Mesendoderm (in vitro differentiated cells): ENCODE measurements around the gene SUPT6H.
A peak's percentile ranks its signal among the peaks of the same experiment; 100 is the strongest.

Experiments
- DNase-seq: peaks from one replicate; pipeline ENCODE4 v3.0.0; 2013
- H2AK5ac ChIP-seq: 2 replicates; pipeline ENCODE4 v1.6.1; 2013; ENCODE audit warnings: low read length, inconsistent platforms
- H2BK120ac ChIP-seq: 2 replicates; pipeline ENCODE4 v1.6.1; 2013; ENCODE audit warnings: low read depth, mild to moderate bottlenecking, low read length, moderate library complexity, mixed read lengths
- H2BK15ac ChIP-seq: replicated peaks from 2 replicates; pipeline ENCODE4 v1.6.1; 2013; ENCODE audit warnings: low read depth, mild to moderate bottlenecking, moderate library complexity
- H2BK5ac ChIP-seq: 2 replicates; pipeline ENCODE4 v1.6.1; 2013; ENCODE audit warnings: low read length, inconsistent platforms
- H3K18ac ChIP-seq: 2 replicates; pipeline ENCODE4 v1.6.1; 2013; ENCODE audit warnings: mild to moderate bottlenecking, low read length, mixed read lengths
- H3K23ac ChIP-seq: one replicate; pipeline ENCODE4 v1.6.1; 2013; ENCODE audit warnings: low read length
- H3K27ac ChIP-seq: 2 replicates; pipeline ENCODE4 v1.5.1; 2013; ENCODE audit warnings: low read depth, mild to moderate bottlenecking, inconsistent platforms, low read length, moderate library complexity
- H3K27me3 ChIP-seq: 2 replicates; pipeline ENCODE4 v1.6.1; 2013; ENCODE audit warnings: low read length, control low read depth, mild to moderate bottlenecking, inconsistent platforms; ENCODE audit not compliant: insufficient read depth, poor library complexity
- H3K36me3 ChIP-seq: 2 replicates; pipeline ENCODE4 v1.6.1; 2013; ENCODE audit warnings: low read length, inconsistent platforms; ENCODE audit not compliant: control insufficient read depth, insufficient read depth
- H3K4ac ChIP-seq: one replicate; pipeline ENCODE4 v1.6.1; 2013; ENCODE audit warnings: low read depth, mild to moderate bottlenecking, low read length, moderate library complexity
- H3K4me1 ChIP-seq: 2 replicates; pipeline ENCODE4 v1.6.1; 2013; ENCODE audit warnings: low read depth, low read length, inconsistent platforms; ENCODE audit not compliant: control insufficient read depth
- H3K4me2 ChIP-seq: 2 replicates; pipeline ENCODE4 v1.6.1; 2013; ENCODE audit warnings: low read length
- H3K4me3 ChIP-seq: 2 replicates; pipeline ENCODE4 v1.5.1; 2013; ENCODE audit warnings: mild to moderate bottlenecking, low read length
- H3K56ac ChIP-seq: one replicate; pipeline ENCODE4 v1.6.1; 2013; ENCODE audit warnings: low read length
- H3K79me1 ChIP-seq: 2 replicates; pipeline ENCODE4 v1.6.1; 2013; ENCODE audit warnings: low read length, inconsistent platforms
- H3K79me2 ChIP-seq: 2 replicates; pipeline ENCODE4 v1.6.1; 2013; ENCODE audit warnings: mild to moderate bottlenecking, low read length; ENCODE audit not compliant: control insufficient read depth, insufficient read depth
- H3K9ac ChIP-seq: 2 replicates; pipeline ENCODE4 v1.6.1; 2013; ENCODE audit warnings: low read length, inconsistent platforms
- H4K5ac ChIP-seq: one replicate; pipeline ENCODE4 v1.6.1; 2013; ENCODE audit warnings: low read length
- H4K8ac ChIP-seq: one replicate; pipeline ENCODE4 v1.6.1; 2013; ENCODE audit warnings: low read depth, mild to moderate bottlenecking, control low read depth, low read length, moderate library complexity
- WGBS: extraction: QIAGEN DNeasy Blood & Tissue Kit; methylation state at CpG from one replicate; pipeline ENCODE4 v1.1.7; 2013; ENCODE audit warnings: low lambda C conversion rate, missing lambda C conversion rate; ENCODE audit not compliant: insufficient coverage; ENCODE audit errors: extremely low coverage; 5-methylcytosine and 5-hydroxymethylcytosine counted together

The SUPT6H gene

DNA sequence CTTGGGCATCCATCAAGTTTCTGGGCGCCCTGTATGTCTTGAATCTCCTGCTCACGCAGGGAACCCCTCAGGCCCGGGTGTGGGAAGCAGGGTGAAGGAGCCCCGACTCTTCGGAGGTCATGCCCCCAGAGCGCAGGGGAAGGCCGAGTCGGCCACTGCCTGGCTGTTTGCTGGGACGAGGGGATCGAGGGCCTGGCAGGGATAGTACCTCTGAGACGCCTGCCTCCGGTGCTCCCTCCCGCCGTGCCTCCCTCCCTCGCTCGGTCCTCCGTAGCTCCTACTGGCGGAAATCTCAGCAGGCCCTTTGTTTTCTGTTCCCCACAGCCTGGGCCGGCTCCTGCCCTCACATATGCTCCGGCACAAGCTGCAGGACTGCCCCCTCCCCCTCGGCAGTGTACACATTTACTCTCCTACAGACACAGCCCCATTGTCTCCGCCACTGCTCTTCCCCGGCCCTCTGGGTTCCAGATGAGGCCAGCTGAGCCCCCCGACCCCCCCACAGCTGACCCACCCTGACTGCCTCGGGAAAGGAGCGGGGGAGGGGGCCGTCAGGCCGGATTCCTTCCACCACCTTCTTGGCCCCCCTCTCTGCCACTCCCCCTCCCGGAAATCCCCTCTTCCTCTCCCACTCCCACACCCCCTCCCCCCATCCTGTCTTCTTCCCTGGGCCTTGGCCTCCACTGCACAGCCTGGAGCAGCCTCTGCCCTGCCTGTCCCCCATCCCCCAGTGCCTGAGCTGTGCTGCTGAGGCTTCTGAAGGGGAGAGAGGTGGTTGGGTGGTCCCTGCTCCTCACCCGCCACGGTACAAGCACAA, 83.2 kb downstream of the SUPT6H start:
- H2BK120ac ChIP-seq: peak overlapping the region; percentile 4
- peak overlapping the region; percentile 41 for H3K4me3 ChIP-seq
- H3K79me2 ChIP-seq: peaks cover 39% of the 10 kb centered on the region
- no CpG with 5 or more reads among the region's 31 CpGs for WGBS
- peak; percentile 87 for DNase-seq
- peak overlapping the region; percentile 70 for H3K4me2 ChIP-seq
- peaks cover 23% of the 10 kb centered on the region for H3K79me1 ChIP-seq
- peak overlapping the region; percentile 25 for H3K4ac ChIP-seq
- no peaks in the 10 kb centered on the region for H3K27me3 ChIP-seq
- H3K9ac ChIP-seq: peak overlapping the region; percentile 91
- H4K8ac ChIP-seq: no peak overlapping the region
- peak overlapping the region; percentile 83 for H3K27ac ChIP-seq
- H3K4me1 ChIP-seq: peaks cover 11% of the 10 kb centered on the region
- peak overlapping the region; percentile 94 for H3K56ac ChIP-seq
- peak overlapping the region; percentile 98 for H3K18ac ChIP-seq
- peaks cover 26% of the 10 kb centered on the region for H3K36me3 ChIP-seq
- peak overlapping the region; percentile 54 for H3K23ac ChIP-seq
- peak overlapping the region; percentile 4 for H2AK5ac ChIP-seq
- no peak overlapping the region for H2BK15ac ChIP-seq
- no peak overlapping the region for H4K5ac ChIP-seq
- H2BK5ac ChIP-seq: peak overlapping the region; percentile 64

DNA sequence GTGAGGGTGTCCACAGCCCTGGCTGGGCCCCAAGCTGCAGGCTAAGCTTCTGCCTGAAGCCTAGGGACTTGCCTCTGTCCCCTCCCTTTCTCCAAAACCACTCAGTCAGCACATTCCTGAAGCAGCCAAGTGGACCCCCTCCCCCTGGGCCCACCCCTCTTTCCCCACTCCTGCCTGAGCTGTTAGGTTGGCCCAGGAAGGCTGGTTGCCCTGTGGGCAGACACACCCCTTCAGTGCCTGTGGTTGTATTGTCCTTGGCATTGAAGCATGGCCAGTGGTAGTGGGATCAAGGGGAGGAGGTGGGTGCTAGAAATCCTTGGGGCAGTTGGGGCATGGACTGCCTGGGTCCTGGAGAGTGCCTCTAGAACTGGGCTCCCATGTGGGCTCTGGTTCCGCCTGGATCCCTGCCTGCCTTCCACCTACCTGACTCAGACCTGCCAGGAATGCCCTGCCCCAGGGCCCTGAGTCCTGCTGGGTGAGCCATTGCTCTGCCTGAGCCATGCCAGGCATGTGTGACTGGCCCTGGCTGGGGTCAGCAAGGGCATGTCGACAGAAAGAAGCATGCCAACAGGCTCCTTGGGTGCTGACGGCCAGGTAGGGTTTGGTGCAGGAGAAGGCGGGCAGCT, 83.9 kb downstream of the SUPT6H start:
- Histone ChIP-seq H3K23ac (peak overlapping the region; percentile 31), H2BK120ac (no peak overlapping the region), H2BK5ac (peak overlapping the region; percentile 64), H3K4me1 (peaks cover 11% of the 10 kb centered on the region), H3K4me3 (peak overlapping the region; percentile 41), H4K5ac (no peak overlapping the region), H3K79me2 (peaks cover 40% of the 10 kb centered on the region), H3K9ac (peak overlapping the region; percentile 91), H3K4me2 (peak overlapping the region; percentile 70), H3K4ac (no peak overlapping the region), H3K56ac (peak overlapping the region; percentile 94), H3K36me3 (peaks cover 34% of the 10 kb centered on the region), H2AK5ac (peak overlapping the region; percentile 75), H2BK15ac (no peak overlapping the region), H3K18ac (no peak overlapping the region), H3K79me1 (peaks cover 29% of the 10 kb centered on the region), H3K27ac (peak overlapping the region; percentile 83), H3K27me3 (no peaks in the 10 kb centered on the region), H4K8ac (no peak overlapping the region)
- no CpG with 5 or more reads among the region's 4 CpGs for WGBS
- peak; percentile 83 for DNase-seq

- H3K18ac ChIP-seq: no peak overlapping the region
- peak; percentile 62 for DNase-seq
- H3K23ac ChIP-seq: no peak overlapping the region
- peak overlapping the region; percentile 70 for H3K4me2 ChIP-seq
- peaks cover 30% of the 10 kb centered on the region for H3K79me1 ChIP-seq
- WGBS: no CpG with 5 or more reads among the region's 5 CpGs
- H2BK15ac ChIP-seq: no peak overlapping the region
- peaks cover 36% of the 10 kb centered on the region for H3K36me3 ChIP-seq
- H3K9ac ChIP-seq: peak overlapping the region; percentile 91
- peaks cover 11% of the 10 kb centered on the region for H3K4me1 ChIP-seq
- no peak overlapping the region for H3K4ac ChIP-seq
- no peak overlapping the region for H2BK120ac ChIP-seq
- no peaks in the 10 kb centered on the region for H3K27me3 ChIP-seq
- no peak overlapping the region for H2BK5ac ChIP-seq
- peak overlapping the region; percentile 94 for H3K56ac ChIP-seq
- no peak overlapping the region for H4K5ac ChIP-seq
- H3K79me2 ChIP-seq: peaks cover 40% of the 10 kb centered on the region
- H2AK5ac ChIP-seq: no peak overlapping the region
- H3K4me3 ChIP-seq: no peak overlapping the region
- H4K8ac ChIP-seq: no peak overlapping the region
- H3K27ac ChIP-seq: peak overlapping the region; percentile 18
Measured at GRCh38 chr17:28746611-28747050, 84.6 kb downstream of the SUPT6H start.

GRCh38 chr17:28747051-28747691, 85.2 kb downstream of the SUPT6H start:
- H3K79me2 ChIP-seq: peaks cover 40% of the 10 kb centered on the region
- H2BK120ac ChIP-seq: no peak overlapping the region
- no peak overlapping the region for H3K4ac ChIP-seq
- peak overlapping the region; percentile 19 for H3K4me2 ChIP-seq
- peaks cover 30% of the 10 kb centered on the region for H3K79me1 ChIP-seq
- DNase-seq: peak; percentile 78
- H3K4me3 ChIP-seq: no peak overlapping the region
- no peak overlapping the region for H3K18ac ChIP-seq
- H2AK5ac ChIP-seq: no peak overlapping the region
- no peak overlapping the region for H2BK5ac ChIP-seq
- H3K27me3 ChIP-seq: no peaks in the 10 kb centered on the region
- H2BK15ac ChIP-seq: no peak overlapping the region
- H3K56ac ChIP-seq: peak overlapping the region; percentile 94
- peak overlapping the region; percentile 91 for H3K9ac ChIP-seq
- no peak overlapping the region for H4K8ac ChIP-seq
- H3K4me1 ChIP-seq: peaks cover 11% of the 10 kb centered on the region
- H3K36me3 ChIP-seq: peaks cover 37% of the 10 kb centered on the region
- H3K23ac ChIP-seq: no peak overlapping the region
- H3K27ac ChIP-seq: peak overlapping the region; percentile 18
- H4K5ac ChIP-seq: no peak overlapping the region
- no CpG with 5 or more reads among the region's 7 CpGs for WGBS

GRCh38 chr17:28747801-28748750, 86.1 kb downstream of the SUPT6H start:
- no peak overlapping the region for H3K4ac ChIP-seq
- peaks cover 40% of the 10 kb centered on the region for H3K79me2 ChIP-seq
- no peak overlapping the region for H4K5ac ChIP-seq
- no peak overlapping the region for H3K4me3 ChIP-seq
- peak overlapping the region; percentile 3 for H3K27ac ChIP-seq
- H3K18ac ChIP-seq: no peak overlapping the region
- no peak for DNase-seq
- H3K36me3 ChIP-seq: peaks cover 40% of the 10 kb centered on the region
- no peak overlapping the region for H2BK5ac ChIP-seq
- WGBS: no CpG with 5 or more reads among the region's 18 CpGs
- H4K8ac ChIP-seq: no peak overlapping the region
- peaks cover 30% of the 10 kb centered on the region for H3K79me1 ChIP-seq
- no peaks in the 10 kb centered on the region for H3K27me3 ChIP-seq
- H2BK120ac ChIP-seq: no peak overlapping the region
- no peak overlapping the region for H2AK5ac ChIP-seq
- no peak overlapping the region for H2BK15ac ChIP-seq
- H3K9ac ChIP-seq: no peak overlapping the region
- peak overlapping the region; percentile 34 for H3K56ac ChIP-seq
- no peak overlapping the region for H3K23ac ChIP-seq
- no peak overlapping the region for H3K4me2 ChIP-seq
- peaks cover 11% of the 10 kb centered on the region for H3K4me1 ChIP-seq
